SK-N-MC (cell line): ENCODE data around the gene ZNF776.

Experiments
- EZH2 ChIP-seq: fragments of 200-600 bp; sonication (generic); IDR thresholded peaks from one replicate; pipeline ENCODE4 v1.6.1; 2017; ENCODE audit warnings: antibody characterized with exemption
- POLR2AphosphoS5 ChIP-seq: IDR thresholded peaks from 2 replicates; pipeline ENCODE4 v1.6.1; 2012; ENCODE audit warnings: mild to moderate bottlenecking, low read depth, low read length, borderline replicate concordance

GRCh38 chr19:57701625-57702024 is 45.0 kb upstream of the ZNF776 start:
- TF ChIP-seq POLR2AphosphoS5: no peak
- no peak for TF ChIP-seq EZH2
